Measurements from ENCODE around the gene RBMS1.

DNA sequence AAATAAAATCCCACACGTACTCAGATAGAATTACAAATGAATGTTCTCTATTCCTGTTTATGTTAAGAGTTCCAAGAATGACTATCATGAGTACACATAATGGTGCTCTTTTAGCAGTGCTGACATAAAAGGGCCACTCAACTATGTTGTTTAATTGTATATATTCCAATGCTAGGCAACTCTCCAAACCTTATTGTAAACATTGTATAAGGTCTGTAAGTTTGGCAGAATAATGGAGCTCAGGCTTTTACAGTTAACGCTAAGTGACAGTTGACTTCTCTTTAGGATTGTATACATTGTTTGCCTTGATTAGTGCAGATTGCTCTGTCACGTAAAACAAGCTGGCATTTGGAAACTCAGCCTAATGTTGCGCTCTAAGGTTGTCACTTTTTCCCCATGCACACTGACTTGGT lies 20.8 kb downstream of the RBMS1 start:
- TF ChIP-seq, protein P1, sequence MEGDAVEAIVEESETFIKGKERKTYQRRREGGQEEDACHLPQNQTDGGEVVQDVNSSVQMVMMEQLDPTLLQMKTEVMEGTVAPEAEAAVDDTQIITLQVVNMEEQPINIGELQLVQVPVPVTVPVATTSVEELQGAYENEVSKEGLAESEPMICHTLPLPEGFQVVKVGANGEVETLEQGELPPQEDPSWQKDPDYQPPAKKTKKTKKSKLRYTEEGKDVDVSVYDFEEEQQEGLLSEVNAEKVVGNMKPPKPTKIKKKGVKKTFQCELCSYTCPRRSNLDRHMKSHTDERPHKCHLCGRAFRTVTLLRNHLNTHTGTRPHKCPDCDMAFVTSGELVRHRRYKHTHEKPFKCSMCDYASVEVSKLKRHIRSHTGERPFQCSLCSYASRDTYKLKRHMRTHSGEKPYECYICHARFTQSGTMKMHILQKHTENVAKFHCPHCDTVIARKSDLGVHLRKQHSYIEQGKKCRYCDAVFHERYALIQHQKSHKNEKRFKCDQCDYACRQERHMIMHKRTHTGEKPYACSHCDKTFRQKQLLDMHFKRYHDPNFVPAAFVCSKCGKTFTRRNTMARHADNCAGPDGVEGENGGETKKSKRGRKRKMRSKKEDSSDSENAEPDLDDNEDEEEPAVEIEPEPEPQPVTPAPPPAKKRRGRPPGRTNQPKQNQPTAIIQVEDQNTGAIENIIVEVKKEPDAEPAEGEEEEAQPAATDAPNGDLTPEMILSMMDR (conservative IDR thresholded peaks at IDR 0.05; ENCODE audit: low read length) = no peak
- TF ChIP-seq EZH2phosphoT487 (IDR thresholded peaks at IDR 0.05; ENCODE audit: borderline replicate concordance) = no peak
